ENCODE results near the gene SEMA7A. TPM values are rescaled to one million over a fixed set of nuclear protein-coding genes. Genes with fewer than 3 reads are reported as not detected.

Gene SEMA7A
- total and polyA plus RNA-seq, 2 experiments from 2014 or later: 2.4 to 9.5 TPM

DNA sequence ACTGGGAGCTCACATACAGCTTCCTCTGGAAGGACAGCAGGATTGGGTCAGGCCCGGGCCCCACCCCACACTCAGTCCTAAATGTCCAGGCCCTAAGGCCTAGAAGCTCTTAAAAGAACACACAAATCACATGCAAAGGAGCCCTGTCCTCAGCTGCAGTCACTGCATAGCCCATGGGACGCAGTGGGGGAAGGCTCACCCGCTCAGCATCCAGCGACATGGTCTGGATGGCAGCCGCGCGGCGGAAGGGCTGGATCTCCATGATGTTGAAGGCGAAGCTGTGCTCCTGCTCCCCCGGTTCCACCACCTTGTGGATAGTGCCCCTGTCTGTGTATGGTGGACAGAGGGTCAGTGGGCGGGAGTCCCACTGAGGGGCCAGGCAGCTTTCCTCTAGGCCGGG, 22.1 kb downstream of the SEMA7A start:
- Histone ChIP-seq H2AFZ (no peak overlapping the region), H3K27me3 (no peaks in the 10 kb centered on the region), H3K4me1 (ENCODE audit: insufficient read depth) (no peaks in the 10 kb centered on the region), H3K9me3 (ENCODE audit: low read depth) (no peaks in the 10 kb centered on the region), H3K79me2 (no peaks in the 10 kb centered on the region), H3K36me3 (replicated peaks; ENCODE audit: insufficient read depth, low read depth) (no peaks in the 10 kb centered on the region), H3K4me2 (no peak overlapping the region), H3K4me3 (no peak overlapping the region), H3K9me2 (replicated peaks; ENCODE audit: insufficient read depth) (no peaks in the 10 kb centered on the region), H4K20me1 (ENCODE audit: insufficient read depth, poor library complexity, severe bottlenecking) (no peaks in the 10 kb centered on the region), H3K27ac (no peak overlapping the region)
- TF ChIP-seq EZH2 (IDR thresholded peaks at IDR 0.05; ENCODE audit: borderline replicate concordance): no peak
- no peak for TF ChIP-seq EZH2phosphoT487 (IDR thresholded peaks at IDR 0.05; ENCODE audit: low read depth, severe bottlenecking, unreplicated experiment)
- TF ChIP-seq, protein P1, sequence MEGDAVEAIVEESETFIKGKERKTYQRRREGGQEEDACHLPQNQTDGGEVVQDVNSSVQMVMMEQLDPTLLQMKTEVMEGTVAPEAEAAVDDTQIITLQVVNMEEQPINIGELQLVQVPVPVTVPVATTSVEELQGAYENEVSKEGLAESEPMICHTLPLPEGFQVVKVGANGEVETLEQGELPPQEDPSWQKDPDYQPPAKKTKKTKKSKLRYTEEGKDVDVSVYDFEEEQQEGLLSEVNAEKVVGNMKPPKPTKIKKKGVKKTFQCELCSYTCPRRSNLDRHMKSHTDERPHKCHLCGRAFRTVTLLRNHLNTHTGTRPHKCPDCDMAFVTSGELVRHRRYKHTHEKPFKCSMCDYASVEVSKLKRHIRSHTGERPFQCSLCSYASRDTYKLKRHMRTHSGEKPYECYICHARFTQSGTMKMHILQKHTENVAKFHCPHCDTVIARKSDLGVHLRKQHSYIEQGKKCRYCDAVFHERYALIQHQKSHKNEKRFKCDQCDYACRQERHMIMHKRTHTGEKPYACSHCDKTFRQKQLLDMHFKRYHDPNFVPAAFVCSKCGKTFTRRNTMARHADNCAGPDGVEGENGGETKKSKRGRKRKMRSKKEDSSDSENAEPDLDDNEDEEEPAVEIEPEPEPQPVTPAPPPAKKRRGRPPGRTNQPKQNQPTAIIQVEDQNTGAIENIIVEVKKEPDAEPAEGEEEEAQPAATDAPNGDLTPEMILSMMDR (IDR thresholded peaks at IDR 0.05; ENCODE audit: poor library complexity): no peak
- WGBS (ENCODE audit: low lambda C conversion rate, missing lambda C conversion rate): 97% methylated on average over 12 of the region's 12 CpGs
- DNase-seq (ENCODE audit: low spot score): no peak

DNA sequence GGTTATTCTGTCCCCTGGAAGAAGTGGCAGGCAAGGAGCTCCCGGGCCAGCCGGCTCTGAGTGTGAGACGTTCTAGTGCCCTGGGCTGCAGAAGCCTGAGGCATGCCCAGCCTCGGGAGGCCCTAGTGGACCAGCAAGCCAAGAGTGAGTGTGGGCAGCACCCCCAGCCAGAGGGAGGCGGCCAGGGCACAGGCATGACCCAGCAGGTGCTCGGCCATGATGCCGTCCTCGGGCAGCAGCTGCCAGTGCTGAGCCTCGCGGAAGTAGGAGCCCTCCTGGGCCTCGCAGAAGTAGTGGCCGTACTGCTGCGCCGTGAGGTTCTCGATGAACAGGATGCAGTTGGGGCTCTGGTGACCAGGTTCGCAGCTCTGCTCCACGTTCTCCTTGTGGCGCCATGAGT, 23.3 kb downstream of the SEMA7A start:
- no peak overlapping the region for H3K4me3 ChIP-seq
- WGBS (ENCODE audit: low lambda C conversion rate, missing lambda C conversion rate): 96% methylated on average over 18 of the region's 18 CpGs
- H3K4me1 ChIP-seq (ENCODE audit: insufficient read depth): no peaks in the 10 kb centered on the region
- H3K4me2 ChIP-seq: no peak overlapping the region
- no peaks in the 10 kb centered on the region for H3K9me3 ChIP-seq (ENCODE audit: low read depth)
- H3K27me3 ChIP-seq: no peaks in the 10 kb centered on the region
- no peaks in the 10 kb centered on the region for H4K20me1 ChIP-seq (ENCODE audit: insufficient read depth, poor library complexity, severe bottlenecking)
- no peak overlapping the region for H3K27ac ChIP-seq
- DNase-seq (ENCODE audit: low spot score): no peak
- H2AFZ ChIP-seq: no peak overlapping the region
- H3K9me2 ChIP-seq (replicated peaks; ENCODE audit: insufficient read depth): no peaks in the 10 kb centered on the region
- TF ChIP-seq EZH2phosphoT487 (IDR thresholded peaks at IDR 0.05; ENCODE audit: low read depth, severe bottlenecking, unreplicated experiment): no peak
- TF ChIP-seq EZH2 (IDR thresholded peaks at IDR 0.05; ENCODE audit: borderline replicate concordance): no peak
- TF ChIP-seq, protein P1 (IDR thresholded peaks at IDR 0.05; ENCODE audit: poor library complexity): no peak
- H3K79me2 ChIP-seq: no peaks in the 10 kb centered on the region
- H3K36me3 ChIP-seq (replicated peaks; ENCODE audit: insufficient read depth, low read depth): no peaks in the 10 kb centered on the region

DNA sequence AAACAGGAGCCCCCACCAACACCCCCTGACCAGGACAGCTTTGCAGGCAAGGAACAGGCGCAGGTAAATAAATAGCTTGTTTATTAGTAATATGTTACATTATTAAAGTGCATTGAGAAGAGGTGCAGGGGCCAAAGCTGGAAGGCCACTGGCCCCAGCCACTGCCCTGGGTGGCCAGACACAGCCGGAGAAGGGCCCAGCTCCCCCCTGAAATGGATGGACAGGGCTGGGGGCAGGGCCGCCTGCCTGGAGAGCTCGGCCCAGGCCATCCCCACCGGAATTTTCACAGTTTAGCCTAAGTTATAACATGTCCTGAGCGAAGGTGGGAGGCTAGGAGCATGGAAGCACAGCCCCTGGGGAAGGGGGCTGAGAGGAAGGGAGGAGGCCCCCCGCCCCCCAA, 24.5 kb downstream of the SEMA7A start:
- no peaks in the 10 kb centered on the region for H3K9me2 ChIP-seq (replicated peaks; ENCODE audit: insufficient read depth)
- H3K27ac ChIP-seq: no peak overlapping the region
- H3K9me3 ChIP-seq (ENCODE audit: low read depth): no peaks in the 10 kb centered on the region
- no peak overlapping the region for H2AFZ ChIP-seq
- no peaks in the 10 kb centered on the region for H4K20me1 ChIP-seq (ENCODE audit: insufficient read depth, poor library complexity, severe bottlenecking)
- no peaks in the 10 kb centered on the region for H3K79me2 ChIP-seq
- H3K4me3 ChIP-seq: no peak overlapping the region
- no peak overlapping the region for H3K4me2 ChIP-seq
- TF ChIP-seq, protein P1 (IDR thresholded peaks at IDR 0.05; ENCODE audit: poor library complexity): no peak
- TF ChIP-seq EZH2phosphoT487 (IDR thresholded peaks at IDR 0.05; ENCODE audit: low read depth, severe bottlenecking, unreplicated experiment) (no peak), EZH2 (IDR thresholded peaks at IDR 0.05; ENCODE audit: borderline replicate concordance) (no peak)
- no peaks in the 10 kb centered on the region for H3K36me3 ChIP-seq (replicated peaks; ENCODE audit: insufficient read depth, low read depth)
- H3K27me3 ChIP-seq: no peaks in the 10 kb centered on the region
- DNase-seq (ENCODE audit: low spot score): no peak
- WGBS (ENCODE audit: low lambda C conversion rate, missing lambda C conversion rate): 76% methylated on average over 7 of the region's 7 CpGs
- H3K4me1 ChIP-seq (ENCODE audit: insufficient read depth): no peaks in the 10 kb centered on the region

DNA sequence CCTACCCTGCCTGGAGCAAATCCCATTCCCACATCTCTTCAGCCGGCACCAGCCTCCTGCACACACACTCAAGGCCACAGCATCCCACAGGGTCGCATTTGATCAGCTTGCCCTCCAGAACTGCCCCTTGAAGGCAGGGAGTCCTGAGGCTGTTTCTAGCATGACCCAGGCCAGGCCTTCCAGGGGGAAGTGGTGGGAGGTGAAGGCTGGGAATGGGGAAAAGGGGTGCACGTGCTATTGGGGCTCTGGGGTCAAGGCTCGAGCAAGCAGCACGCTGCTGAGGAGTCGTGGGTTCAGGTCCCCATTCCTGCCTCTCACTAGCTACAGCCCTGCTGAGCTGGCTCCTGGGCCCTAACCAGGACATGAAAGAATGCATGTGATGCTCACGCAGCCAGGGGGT, 24.9 kb downstream of the SEMA7A start:
- Histone ChIP-seq H4K20me1 (ENCODE audit: insufficient read depth, poor library complexity, severe bottlenecking) (no peaks in the 10 kb centered on the region), H3K4me3 (no peak overlapping the region), H3K36me3 (replicated peaks; ENCODE audit: insufficient read depth, low read depth) (no peaks in the 10 kb centered on the region), H3K27me3 (no peaks in the 10 kb centered on the region), H3K27ac (no peak overlapping the region), H3K4me2 (no peak overlapping the region), H3K4me1 (ENCODE audit: insufficient read depth) (no peaks in the 10 kb centered on the region), H3K9me2 (replicated peaks; ENCODE audit: insufficient read depth) (no peaks in the 10 kb centered on the region), H2AFZ (no peak overlapping the region), H3K79me2 (no peaks in the 10 kb centered on the region), H3K9me3 (ENCODE audit: low read depth) (no peaks in the 10 kb centered on the region)
- 96% methylated on average over 7 of the region's 7 CpGs for WGBS (ENCODE audit: low lambda C conversion rate, missing lambda C conversion rate)
- DNase-seq (ENCODE audit: low spot score): no peak
- TF ChIP-seq EZH2 (IDR thresholded peaks at IDR 0.05; ENCODE audit: borderline replicate concordance): no peak
- TF ChIP-seq, protein P1 (IDR thresholded peaks at IDR 0.05; ENCODE audit: poor library complexity): no peak
- no peak for TF ChIP-seq EZH2phosphoT487 (IDR thresholded peaks at IDR 0.05; ENCODE audit: low read depth, severe bottlenecking, unreplicated experiment)

Measured in hepatocyte (in vitro differentiated cells).